8988T (cell line): ENCODE data around the gene PPP6R2.

Source experiments
- DNase-seq: peaks from one replicate; pipeline ENCODE4 v3.0.0; 2011

PPP6R2 gene

GRCh38 chr22:50489363-50490243, 146.5 kb downstream of the PPP6R2 start:
- no peak for DNase-seq

DNA sequence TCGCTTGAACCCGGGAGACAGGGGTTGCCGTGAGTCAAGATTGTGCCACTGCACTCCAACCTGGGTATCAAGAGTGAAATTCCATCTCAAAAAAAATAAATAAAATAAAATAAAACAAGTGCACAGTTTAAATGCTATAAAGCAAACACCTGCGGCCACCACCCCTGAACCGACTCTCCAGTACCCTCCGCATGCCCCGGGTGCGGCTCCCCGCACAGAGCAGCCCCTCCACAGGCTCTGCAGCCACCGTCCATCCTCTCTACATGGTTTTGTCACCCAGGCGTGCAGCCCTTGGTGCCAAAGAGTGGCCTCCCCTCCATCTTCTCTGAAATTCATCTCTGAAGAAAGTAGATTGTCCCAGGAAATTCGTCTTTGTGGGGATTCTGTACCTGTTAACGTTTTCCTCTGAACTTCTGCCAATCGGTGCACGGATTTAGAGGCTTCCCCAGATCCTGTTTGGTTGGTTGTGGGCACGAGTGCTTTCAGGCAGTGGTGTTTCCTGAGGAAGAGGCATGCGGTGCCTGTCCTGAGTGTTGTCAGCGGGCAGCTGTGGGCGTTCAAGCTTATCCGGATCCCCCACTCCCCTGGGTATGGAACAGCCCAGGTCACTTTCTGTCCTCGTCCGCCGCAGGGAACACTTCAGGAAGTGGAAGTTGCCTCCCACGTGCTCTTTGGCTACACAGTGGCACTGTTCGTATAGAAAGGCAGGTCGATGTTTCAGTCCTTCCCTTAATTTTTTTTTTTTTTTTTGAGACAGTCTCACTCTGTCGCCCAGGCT, 147.6 kb downstream of the PPP6R2 start:
- no peak for DNase-seq
